ENCODE data around the gene OR13C5. TPM values are rescaled to one million over a fixed set of nuclear protein-coding genes. Genes with fewer than 3 reads are reported as not detected.

OR13C5 gene
- total and polyA plus RNA-seq, 12 donors = not detected

DNA sequence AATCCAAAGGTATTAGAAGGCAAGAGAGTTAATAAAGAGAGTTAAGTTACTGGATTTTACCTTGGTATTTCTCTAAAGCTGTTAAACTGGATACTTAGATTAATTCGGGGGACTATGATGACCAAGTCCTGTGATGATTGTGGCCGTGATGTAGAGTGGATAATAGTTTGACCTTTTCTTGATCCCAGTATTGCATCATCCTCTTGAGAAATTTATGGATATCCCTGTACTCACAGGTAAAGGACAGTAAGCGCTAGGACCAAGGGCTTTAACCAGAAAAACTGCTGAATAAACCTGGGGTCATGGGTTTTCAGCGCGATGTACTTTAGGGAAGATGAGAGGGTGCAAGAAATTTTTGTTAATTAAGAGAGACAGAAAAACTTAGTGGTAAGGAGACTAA is 21.9 kb downstream of the OR13C5 start:
- Histone ChIP-seq H3K36me3 (no peaks in the 10 kb centered on the region), H3K4me1 (no peaks in the 10 kb centered on the region), H3K27ac (no peak overlapping the region), H3K9me3 (peaks cover 0 to 20% (median 6%) of the 10 kb centered on the region in 11 donors), H3K27me3 (no peaks in the 10 kb centered on the region), H3K4me3 (no peak overlapping the region)
- 81 to 87% methylated on average over 5 of the region's 5 CpGs for WGBS, 2 donors
- ATAC-seq (no peak), DNase-seq (no peak)
- intact Hi-C loops (cut with DNase I) = no loop called here
- TF ChIP-seq, protein P1, sequence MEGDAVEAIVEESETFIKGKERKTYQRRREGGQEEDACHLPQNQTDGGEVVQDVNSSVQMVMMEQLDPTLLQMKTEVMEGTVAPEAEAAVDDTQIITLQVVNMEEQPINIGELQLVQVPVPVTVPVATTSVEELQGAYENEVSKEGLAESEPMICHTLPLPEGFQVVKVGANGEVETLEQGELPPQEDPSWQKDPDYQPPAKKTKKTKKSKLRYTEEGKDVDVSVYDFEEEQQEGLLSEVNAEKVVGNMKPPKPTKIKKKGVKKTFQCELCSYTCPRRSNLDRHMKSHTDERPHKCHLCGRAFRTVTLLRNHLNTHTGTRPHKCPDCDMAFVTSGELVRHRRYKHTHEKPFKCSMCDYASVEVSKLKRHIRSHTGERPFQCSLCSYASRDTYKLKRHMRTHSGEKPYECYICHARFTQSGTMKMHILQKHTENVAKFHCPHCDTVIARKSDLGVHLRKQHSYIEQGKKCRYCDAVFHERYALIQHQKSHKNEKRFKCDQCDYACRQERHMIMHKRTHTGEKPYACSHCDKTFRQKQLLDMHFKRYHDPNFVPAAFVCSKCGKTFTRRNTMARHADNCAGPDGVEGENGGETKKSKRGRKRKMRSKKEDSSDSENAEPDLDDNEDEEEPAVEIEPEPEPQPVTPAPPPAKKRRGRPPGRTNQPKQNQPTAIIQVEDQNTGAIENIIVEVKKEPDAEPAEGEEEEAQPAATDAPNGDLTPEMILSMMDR (IDR thresholded peaks at IDR 0.05) = no peak

DNA sequence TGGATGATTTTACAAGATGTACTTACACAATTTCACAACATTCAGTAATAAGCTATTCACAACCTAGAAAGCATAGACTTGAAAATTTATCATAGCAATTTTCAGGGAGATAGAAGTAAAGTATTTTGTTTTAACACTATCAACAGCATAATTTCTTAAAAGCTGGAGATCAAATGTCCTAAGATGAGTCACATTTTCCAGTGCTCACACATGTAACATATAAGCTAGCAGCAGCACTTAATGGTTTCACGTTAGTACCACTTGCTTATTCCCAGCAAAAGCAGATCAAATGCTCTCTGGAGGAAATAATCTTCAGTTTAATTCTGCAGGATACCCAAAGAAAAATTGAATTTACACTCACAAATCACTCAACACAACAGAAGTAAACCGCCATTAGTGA is 23.8 kb downstream of the OR13C5 start:
- Histone ChIP-seq H3K9me3 (peaks cover 0 to 28% (median 12%) of the 10 kb centered on the region in 11 donors), H3K4me3 (no peak overlapping the region), H3K4me1 (no peaks in the 10 kb centered on the region), H3K27me3 (no peaks in the 10 kb centered on the region), H3K36me3 (no peaks in the 10 kb centered on the region), H3K27ac (no peak overlapping the region)
- WGBS, 2 donors = 57 to 74% methylated on average over 2 of the region's 2 CpGs
- ATAC-seq (no peak), DNase-seq (no peak)
- TF ChIP-seq, protein P1 (IDR thresholded peaks at IDR 0.05) = no peak
- intact Hi-C loops (cut with DNase I) = no loop called here

DNA sequence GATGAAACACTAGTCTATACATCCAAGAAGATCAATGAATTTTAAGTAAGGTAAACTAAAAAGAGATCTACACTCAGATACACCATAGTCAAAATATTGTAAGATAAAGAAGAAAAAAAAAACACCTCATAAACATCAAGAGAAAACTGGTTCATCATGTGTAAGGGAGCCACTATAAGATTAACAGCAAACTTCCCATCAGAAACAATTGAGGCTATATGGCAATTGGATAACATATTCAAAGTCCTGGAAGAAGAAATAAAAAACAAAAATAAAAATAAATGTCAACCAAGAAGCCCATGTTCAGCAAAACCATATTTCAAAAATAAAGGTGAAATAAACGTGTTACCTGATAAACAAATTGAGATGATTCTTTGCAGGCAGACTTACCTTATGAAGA is 26.6 kb downstream of the OR13C5 start:
- WGBS, 2 donors = 62 to 82% methylated on average over 1 of the region's 1 CpG
- Histone ChIP-seq H3K9me3 (peaks cover 0 to 28% (median 12%) of the 10 kb centered on the region in 11 donors), H3K27me3 (no peaks in the 10 kb centered on the region), H3K36me3 (no peaks in the 10 kb centered on the region), H3K27ac (no peak overlapping the region), H3K4me3 (no peak overlapping the region), H3K4me1 (no peaks in the 10 kb centered on the region)
- ATAC-seq (no peak), DNase-seq (no peak)
- intact Hi-C loops (cut with DNase I) = no loop called here
- TF ChIP-seq, protein P1 (IDR thresholded peaks at IDR 0.05) = no peak

DNA sequence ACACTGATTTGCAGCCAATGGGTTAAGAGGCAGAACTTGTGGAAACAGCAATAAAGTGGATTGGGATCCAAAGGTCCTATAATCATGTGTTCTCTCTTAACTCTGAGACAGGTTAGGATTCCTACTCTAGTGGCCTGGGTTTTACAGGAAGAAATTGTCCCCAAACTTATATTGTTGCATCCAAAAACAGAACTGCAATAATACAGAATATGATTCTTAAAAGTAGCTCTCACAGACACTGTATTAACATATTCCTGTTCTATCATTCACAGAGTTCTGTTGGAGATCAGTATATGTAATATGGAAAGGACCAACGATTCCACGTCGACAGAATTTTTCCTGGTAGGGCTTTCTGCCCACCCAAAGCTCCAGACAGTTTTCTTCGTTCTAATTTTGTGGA is 30.3 kb downstream of the OR13C5 start, which contains the start of gene OR13C8:
Gene OR13C8, plus strand, starts transcription at position 301 of the 400 bp plus-strand sequence. Its CDS starts 0 bp downstream, at position 301.
- intact Hi-C loops (cut with DNase I) = no loop called here
- H3K4me1 ChIP-seq = no peaks in the 10 kb centered on the region
- no peaks in the 10 kb centered on the region for H3K27me3 ChIP-seq
- ATAC-seq (no peak), DNase-seq (no peak)
- H3K36me3 ChIP-seq = no peaks in the 10 kb centered on the region
- H3K27ac ChIP-seq = no peak within 1 kb of the TSS
- no peak within 1 kb of the TSS for H3K4me3 ChIP-seq
- WGBS, 2 donors = 83 to 88% methylated on average over 4 of the region's 4 CpGs
- H3K9me3 ChIP-seq = peaks cover 0 to 28% (median 12%) of the 10 kb centered on the region in 11 donors
- TF ChIP-seq, protein P1 (IDR thresholded peaks at IDR 0.05) = no peak

Measured in heart right ventricle (tissue), 16 donors.